Measurements from ENCODE around the gene UGP2.
"Not testable (repeated sequence)": the region's sequence is repeated elsewhere in the genome, so short reads cannot be mapped to it uniquely, and the experiment has no call there.

GRCh38 chr2:63847571-63847970 lies 5.9 kb downstream of the UGP2 start:
- not testable (repeated sequence) for TF ChIP-seq POLR2AphosphoS5, POLR2A (IDR thresholded peaks at IDR 0.05)

Measured in suprapubic skin (tissue), 4 donors.